H9 (cell line): ENCODE results near the gene GSTT2B. TPM values are rescaled to one million over a fixed set of nuclear protein-coding genes. Genes with fewer than 3 reads are reported as not detected.
"Not testable (repeated sequence)": the region's sequence is repeated elsewhere in the genome, so short reads cannot be mapped to it uniquely, and the experiment has no call there.

Experiments used
- DNase-seq: peaks from one replicate; pipeline ENCODE4 v3.0.0-alpha.2; 2017
- H2AFZ ChIP-seq: one replicate; pipeline ENCODE4 v1.6.1; 2013; ENCODE audit warnings: mild to moderate bottlenecking, low read length, control low read depth, moderate library complexity
- H2AK5ac ChIP-seq: 2 replicates; pipeline ENCODE4 v1.6.1; 2013; ENCODE audit warnings: low read length, control low read depth, mixed read lengths; ENCODE audit not compliant: insufficient read length
- H2BK120ac ChIP-seq: one replicate; pipeline ENCODE4 v1.6.1; 2013; ENCODE audit warnings: low read depth, mild to moderate bottlenecking, low read length, control low read depth, inconsistent platforms; ENCODE audit not compliant: poor library complexity, severe bottlenecking
- H2BK12ac ChIP-seq: 2 replicates; pipeline ENCODE4 v1.6.1; 2013; ENCODE audit warnings: low read length, control low read depth, mixed read lengths, low read depth; ENCODE audit not compliant: insufficient read length
- H2BK15ac ChIP-seq: 2 replicates; pipeline ENCODE4 v1.6.1; 2013; ENCODE audit warnings: low read depth, low read length, control low read depth
- H2BK20ac ChIP-seq: one replicate; pipeline ENCODE4 v1.6.1; 2013; ENCODE audit warnings: low read depth, mild to moderate bottlenecking, low read length, control low read depth, inconsistent platforms; ENCODE audit not compliant: poor library complexity, severe bottlenecking
- H2BK5ac ChIP-seq: 2 replicates; pipeline ENCODE4 v1.6.1; 2013; ENCODE audit warnings: low read length, control low read depth, mixed read lengths; ENCODE audit not compliant: insufficient read length
- H3K14ac ChIP-seq: 2 replicates; pipeline ENCODE4 v1.6.1; 2013; ENCODE audit warnings: low read length, control low read depth; ENCODE audit not compliant: insufficient read depth
- H3K18ac ChIP-seq: 2 replicates; pipeline ENCODE4 v1.6.1; 2013; ENCODE audit warnings: low read depth, mild to moderate bottlenecking, mixed read lengths, low read length, control low read depth; ENCODE audit not compliant: insufficient read length
- H3K23ac ChIP-seq: 2 replicates; pipeline ENCODE4 v1.6.1; 2013; ENCODE audit warnings: low read length, control low read depth, mixed read lengths, low read depth; ENCODE audit not compliant: insufficient read length
- H3K23me2 ChIP-seq: 2 replicates; pipeline ENCODE4 v1.6.1; 2013; ENCODE audit warnings: low read depth, mild to moderate bottlenecking, mixed read lengths, low read length, control low read depth; ENCODE audit not compliant: insufficient read length, poor library complexity, severe bottlenecking
- H3K27ac ChIP-seq: 2 replicates; pipeline ENCODE4 v1.5.1; 2013; ENCODE audit warnings: low read length, control low read depth, mixed read lengths, low read depth; ENCODE audit not compliant: insufficient read length
- H3K27me3 ChIP-seq: 2 replicates; pipeline ENCODE4 v1.6.1; 2013; ENCODE audit warnings: low read length, control low read depth, inconsistent platforms; ENCODE audit not compliant: insufficient read depth
- H3K4ac ChIP-seq: 2 replicates; pipeline ENCODE4 v1.6.1; 2013; ENCODE audit warnings: low read depth, mild to moderate bottlenecking, control low read depth, inconsistent platforms, low read length, moderate library complexity
- H3K4me1 ChIP-seq: 2 replicates; pipeline ENCODE4 v1.6.1; 2013; ENCODE audit warnings: low read length, control low read depth, inconsistent platforms; ENCODE audit not compliant: insufficient read depth
- H3K4me2 ChIP-seq: 2 replicates; pipeline ENCODE4 v1.6.1; 2013; ENCODE audit warnings: low read length, control low read depth, mixed read lengths; ENCODE audit not compliant: insufficient read length, insufficient read depth
- H3K56ac ChIP-seq: 2 replicates; pipeline ENCODE4 v1.6.1; 2013; ENCODE audit warnings: low read depth, mild to moderate bottlenecking, mixed read lengths, low read length, control low read depth; ENCODE audit not compliant: insufficient read length
- H3K79me1 ChIP-seq: 2 replicates; pipeline ENCODE4 v1.6.1; 2013; ENCODE audit warnings: low read depth, mild to moderate bottlenecking, moderate library complexity, low read length, control low read depth, inconsistent platforms; ENCODE audit not compliant: insufficient read depth, poor library complexity, severe bottlenecking
- H3K79me2 ChIP-seq: 2 replicates; pipeline ENCODE4 v1.6.1; 2013; ENCODE audit warnings: low read length, control low read depth, inconsistent platforms; ENCODE audit not compliant: insufficient read depth
- H3K9ac ChIP-seq: 2 replicates; pipeline ENCODE4 v1.6.1; 2013; ENCODE audit warnings: low read length, control low read depth, mixed read lengths; ENCODE audit not compliant: insufficient read length; ENCODE audit errors: extremely low read depth
- H3K9me3 ChIP-seq: one replicate; pipeline ENCODE4 v1.6.1; 2013; ENCODE audit warnings: low read depth, low read length, inconsistent platforms; ENCODE audit not compliant: control insufficient read depth
- H3T11ph ChIP-seq: one replicate; pipeline ENCODE4 v1.6.1; 2013; ENCODE audit warnings: mild to moderate bottlenecking, low read length, control low read depth, inconsistent platforms
- H4K20me1 ChIP-seq: one replicate; pipeline ENCODE4 v1.6.1; 2013; ENCODE audit not compliant: control insufficient read depth, insufficient read length, insufficient read depth
- H4K5ac ChIP-seq: 2 replicates; pipeline ENCODE4 v1.6.1; 2013; ENCODE audit warnings: low read depth, mild to moderate bottlenecking, mixed read lengths, low read length, control low read depth; ENCODE audit not compliant: insufficient read length
- H4K8ac ChIP-seq: replicated peaks from 2 replicates; pipeline ENCODE4 v1.6.1; 2013; ENCODE audit warnings: low read length, control low read depth, mixed read lengths, low read depth; ENCODE audit not compliant: insufficient read length
- H4K91ac ChIP-seq: 2 replicates; pipeline ENCODE4 v1.6.1; 2013; ENCODE audit warnings: low read depth, mild to moderate bottlenecking, moderate library complexity, mixed read lengths, low read length, control low read depth; ENCODE audit not compliant: insufficient read length
- H3K27ac Mint-ChIP-seq, 3 experiments: 2 replicates in 2 of 3; 3 replicates in 1 of 3; pipeline ENCODE4 v1.8.0; 2020 to 2021; ENCODE audit warnings: mixed read lengths in 3 of 3, mild to moderate bottlenecking in 1 of 3, moderate library complexity in 1 of 3
- H3K27me3 Mint-ChIP-seq: 2 replicates; pipeline ENCODE4 v1.8.0; 2021; ENCODE audit warnings: low read depth, mild to moderate bottlenecking, moderate library complexity, mixed read lengths
- H3K36me3 Mint-ChIP-seq, 3 experiments: 2 replicates in 2 of 3; 3 replicates in 1 of 3; pipeline ENCODE4 v1.8.0; 2020 to 2021; ENCODE audit warnings: low read depth in 3 of 3, mixed read lengths in 3 of 3; ENCODE audit not compliant: insufficient read depth in 1 of 3
- H3K4me1 Mint-ChIP-seq, 2 experiments: 2 replicates each; pipeline ENCODE4 v1.8.0; 2020; ENCODE audit warnings: mixed read lengths in 2 of 2
- H3K4me3 Mint-ChIP-seq, 2 experiments: 2 replicates in 1 of 2; 3 replicates in 1 of 2; pipeline ENCODE4 v1.8.0; 2020 to 2021; ENCODE audit warnings: mild to moderate bottlenecking in 2 of 2, mixed read lengths in 2 of 2, moderate library complexity in 1 of 2
- H3K9me3 Mint-ChIP-seq, 2 experiments: 2 replicates in 1 of 2; 3 replicates in 1 of 2; pipeline ENCODE4 v1.8.0; 2020; ENCODE audit warnings: mild to moderate bottlenecking in 2 of 2, mixed read lengths in 2 of 2, moderate library complexity in 1 of 2
- WGBS: extraction: QIAGEN DNeasy Blood & Tissue Kit; methylation state at CpG from one replicate; pipeline ENCODE4 v1.1.7; 2013; ENCODE audit warnings: missing lambda C conversion rate, low lambda C conversion rate, mixed read lengths; ENCODE audit not compliant: insufficient read length; ENCODE audit errors: extremely low coverage; 5-methylcytosine and 5-hydroxymethylcytosine counted together
- total RNA-seq: library from RNA; stranded (reverse); gene quantifications from 2 replicates; pipeline ENCODE4 v1.2.1, GENCODE V29; 2021

The GSTT2B gene
- total RNA-seq, 1 experiment from 2014 or later: 4.5 TPM

- H4K20me1 ChIP-seq, H3K79me1 ChIP-seq, H3K56ac ChIP-seq, H3K4me2 ChIP-seq, H2AFZ ChIP-seq, H3K9ac ChIP-seq, DNase-seq, H3K23ac ChIP-seq, H2BK20ac ChIP-seq, H2BK12ac ChIP-seq, H2BK5ac ChIP-seq, H3K4me3 Mint-ChIP-seq, H3K14ac ChIP-seq, H2BK120ac ChIP-seq, H3K9me3 Mint-ChIP-seq, H3K27ac Mint-ChIP-seq, H4K8ac ChIP-seq, H4K91ac ChIP-seq, H3K27me3 Mint-ChIP-seq, H3K4ac ChIP-seq, H3K9me3 ChIP-seq, H2BK15ac ChIP-seq, H3K27ac ChIP-seq, H3T11ph ChIP-seq, H4K5ac ChIP-seq, H2AK5ac ChIP-seq, H3K4me1 Mint-ChIP-seq, H3K27me3 ChIP-seq, H3K23me2 ChIP-seq, H3K79me2 ChIP-seq, H3K4me1 ChIP-seq, H3K18ac ChIP-seq: not testable (repeated sequence)
- H3K36me3 Mint-ChIP-seq: peaks cover 20 to 22% (median 22%) of the 10 kb centered on the region in 3 experiments
- no CpG with 5 or more reads among the region's 27 CpGs for WGBS
Observed at GRCh38 chr22:23974836-23975352, 13.9 kb upstream of the GSTT2B start.

GRCh38 chr22:23974345-23974744 lies 13.3 kb upstream of the GSTT2B start, which contains the start of gene DDT:
Gene DDT, minus strand, starts transcription at chr22:23974441. Its CDS starts 27 bp downstream, at chr22:23974414.
- not testable (repeated sequence) for H3K4me1 Mint-ChIP-seq, H2BK5ac ChIP-seq, H3K9ac ChIP-seq, H3K27me3 Mint-ChIP-seq, H3K23ac ChIP-seq, H3T11ph ChIP-seq, H2BK12ac ChIP-seq, H3K79me2 ChIP-seq, H3K4me2 ChIP-seq, H3K56ac ChIP-seq, H3K4me3 Mint-ChIP-seq, H3K4me1 ChIP-seq, H4K20me1 ChIP-seq, H3K27ac ChIP-seq, H2BK20ac ChIP-seq, H3K9me3 Mint-ChIP-seq, H3K27me3 ChIP-seq, H3K4ac ChIP-seq, H3K79me1 ChIP-seq, H3K27ac Mint-ChIP-seq, H2AK5ac ChIP-seq, H3K14ac ChIP-seq, H4K91ac ChIP-seq, H4K8ac ChIP-seq, H2BK120ac ChIP-seq, DNase-seq, H3K9me3 ChIP-seq, H3K23me2 ChIP-seq, H2AFZ ChIP-seq, H3K18ac ChIP-seq, H4K5ac ChIP-seq, H2BK15ac ChIP-seq
- H3K36me3 Mint-ChIP-seq: peaks cover 26 to 28% (median 26%) of the 10 kb centered on the region in 3 experiments
- no CpG with 5 or more reads among the region's 29 CpGs for WGBS
